ENCODE results near the gene ADGRG3. TPM values are rescaled to one million over a fixed set of nuclear protein-coding genes. Genes with fewer than 3 reads are reported as not detected.

ADGRG3 gene
- total and polyA plus RNA-seq, 2 of the 13 experiments (the other 11 are each of a cell fraction or from before 2014, with no cell fraction given), result 2.7 to 11.8 TPM

GRCh38 chr16:57688987-57689761 is 21.1 kb downstream of the ADGRG3 start (continued):
- TF ChIP-seq, protein P1, sequence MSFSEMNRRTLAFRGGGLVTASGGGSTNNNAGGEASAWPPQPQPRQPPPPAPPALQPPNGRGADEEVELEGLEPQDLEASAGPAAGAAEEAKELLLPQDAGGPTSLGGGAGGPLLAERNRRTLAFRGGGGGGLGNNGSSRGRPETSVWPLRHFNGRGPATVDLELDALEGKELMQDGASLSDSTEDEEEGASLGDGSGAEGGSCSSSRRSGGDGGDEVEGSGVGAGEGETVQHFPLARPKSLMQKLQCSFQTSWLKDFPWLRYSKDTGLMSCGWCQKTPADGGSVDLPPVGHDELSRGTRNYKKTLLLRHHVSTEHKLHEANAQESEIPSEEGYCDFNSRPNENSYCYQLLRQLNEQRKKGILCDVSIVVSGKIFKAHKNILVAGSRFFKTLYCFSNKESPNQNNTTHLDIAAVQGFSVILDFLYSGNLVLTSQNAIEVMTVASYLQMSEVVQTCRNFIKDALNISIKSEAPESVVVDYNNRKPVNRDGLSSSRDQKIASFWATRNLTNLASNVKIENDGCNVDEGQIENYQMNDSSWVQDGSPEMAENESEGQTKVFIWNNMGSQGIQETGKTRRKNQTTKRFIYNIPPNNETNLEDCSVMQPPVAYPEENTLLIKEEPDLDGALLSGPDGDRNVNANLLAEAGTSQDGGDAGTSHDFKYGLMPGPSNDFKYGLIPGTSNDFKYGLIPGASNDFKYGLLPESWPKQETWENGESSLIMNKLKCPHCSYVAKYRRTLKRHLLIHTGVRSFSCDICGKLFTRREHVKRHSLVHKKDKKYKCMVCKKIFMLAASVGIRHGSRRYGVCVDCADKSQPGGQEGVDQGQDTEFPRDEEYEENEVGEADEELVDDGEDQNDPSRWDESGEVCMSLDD (CRISPR knock-in tag; IDR thresholded peaks at IDR 0.05; ENCODE audit: borderline replicate concordance), result 0 out of 2 replicates have a peak, but pooled peaks have one; percentile 35
- TF ChIP-seq ZSCAN5A (CRISPR knock-in tag; IDR thresholded peaks at IDR 0.05; ENCODE audit: borderline replicate concordance) (0 out of 2 replicates have a peak, but pooled peaks have one; percentile 74), USF2 (IDR thresholded peaks at IDR 0.05; ENCODE audit: low read depth, low read length) (no peak), USF2 (CRISPR knock-in tag; IDR thresholded peaks at IDR 0.05; ENCODE audit: borderline replicate concordance) (peak; percentile 45; the same call in 1 of the 2 replicates), JUND (CRISPR knock-in tag; IDR thresholded peaks at IDR 0.05) (no peak), ZNF331 (CRISPR knock-in tag; IDR thresholded peaks at IDR 0.05) (0 out of 2 replicates have a peak, but pooled peaks have one; percentile 11), ZSCAN21 (CRISPR knock-in tag; IDR thresholded peaks at IDR 0.05; ENCODE audit: borderline replicate concordance) (peak; percentile 83; the same call in 1 of the 2 replicates), ZNF605 (CRISPR knock-in tag; IDR thresholded peaks at IDR 0.05) (peak; percentile 15; the same call in 1 of the 2 replicates), CEBPB (IDR thresholded peaks at IDR 0.05; ENCODE audit: borderline replicate concordance, low read depth, low read length) (0 out of 2 replicates have a peak, but pooled peaks have one; percentile 3), ZNF780A (CRISPR knock-in tag; IDR thresholded peaks at IDR 0.05) (no peak), ZNF280B (CRISPR knock-in tag; IDR thresholded peaks at IDR 0.05; ENCODE audit: borderline replicate concordance) (peak; percentile 75; the same call in 1 of the 2 replicates), NR2F6 (IDR thresholded peaks at IDR 0.05) (peak; percentile 75), NR2F6 (CRISPR knock-in tag; IDR thresholded peaks at IDR 0.05) (peak; percentile 65), POLR2G (IDR thresholded peaks at IDR 0.05; ENCODE audit: low read depth, low read length) (no peak)
- TF ChIP-seq, protein P2, sequence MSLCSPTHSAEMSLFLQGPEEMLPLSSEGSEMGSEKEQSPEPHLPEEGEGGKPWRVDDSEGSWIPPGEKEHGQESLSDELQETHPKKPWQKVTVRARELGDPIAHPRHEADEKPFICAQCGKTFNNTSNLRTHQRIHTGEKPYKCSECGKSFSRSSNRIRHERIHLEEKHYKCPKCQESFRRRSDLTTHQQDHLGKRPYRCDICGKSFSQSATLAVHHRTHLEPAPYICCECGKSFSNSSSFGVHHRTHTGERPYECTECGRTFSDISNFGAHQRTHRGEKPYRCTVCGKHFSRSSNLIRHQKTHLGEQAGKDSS (CRISPR knock-in tag; IDR thresholded peaks at IDR 0.05; ENCODE audit: borderline replicate concordance, low read depth), result peak; percentile 69
- TF ChIP-seq, protein P3, sequence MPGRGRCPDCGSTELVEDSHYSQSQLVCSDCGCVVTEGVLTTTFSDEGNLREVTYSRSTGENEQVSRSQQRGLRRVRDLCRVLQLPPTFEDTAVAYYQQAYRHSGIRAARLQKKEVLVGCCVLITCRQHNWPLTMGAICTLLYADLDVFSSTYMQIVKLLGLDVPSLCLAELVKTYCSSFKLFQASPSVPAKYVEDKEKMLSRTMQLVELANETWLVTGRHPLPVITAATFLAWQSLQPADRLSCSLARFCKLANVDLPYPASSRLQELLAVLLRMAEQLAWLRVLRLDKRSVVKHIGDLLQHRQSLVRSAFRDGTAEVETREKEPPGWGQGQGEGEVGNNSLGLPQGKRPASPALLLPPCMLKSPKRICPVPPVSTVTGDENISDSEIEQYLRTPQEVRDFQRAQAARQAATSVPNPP (CRISPR knock-in tag; IDR thresholded peaks at IDR 0.05), result 0 out of 2 replicates have a peak, but pooled peaks have one; percentile 28

Data from HepG2 (cell line).